GF-D8 (cell line): ENCODE measurements around the gene MCF2.

Experiments used
- DNase-seq: peaks from one replicate; lab custom pipeline; 2025; lab: John Stamatoyannopoulos, UW

MCF2 gene

GRCh38 chrX:139585613-139586012 lies 122.4 kb downstream of the MCF2 start:
- no peak for DNase-seq

GRCh38 chrX:139581068-139581467 lies 126.9 kb downstream of the MCF2 start:
- DNase-seq = no peak

GRCh38 chrX:139566981-139567380 lies 141.0 kb downstream of the MCF2 start:
- no peak for DNase-seq

- DNase-seq = no peak
These were observed 144.7 kb downstream of the MCF2 start for GRCh38 chrX:139563251-139563650.

GRCh38 chrX:139560221-139560620 lies 147.7 kb downstream of the MCF2 start:
- no peak for DNase-seq

- DNase-seq = peak; percentile 20
These were observed 148.5 kb downstream of the MCF2 start for GRCh38 chrX:139559383-139560042.

GRCh38 chrX:139554991-139555675 lies 152.8 kb downstream of the MCF2 start:
- DNase-seq = no peak

- no peak for DNase-seq
These were observed 153.6 kb downstream of the MCF2 start for GRCh38 chrX:139554376-139554775.

GRCh38 chrX:139544591-139544990 lies 163.4 kb downstream of the MCF2 start:
- no peak for DNase-seq

GRCh38 chrX:139543920-139544319 lies 164.0 kb downstream of the MCF2 start:
- no peak for DNase-seq

GRCh38 chrX:139542652-139543051 lies 165.3 kb downstream of the MCF2 start:
- DNase-seq = no peak

GRCh38 chrX:139538907-139539790 lies 168.8 kb downstream of the MCF2 start:
- no peak for DNase-seq

GRCh38 chrX:139533444-139533843 lies 174.5 kb downstream of the MCF2 start:
- no peak for DNase-seq

GRCh38 chrX:139532834-139533233 lies 175.1 kb downstream of the MCF2 start:
- DNase-seq = no peak
